Neuronal stem cell (in vitro differentiated cells): ENCODE results near the gene APOBEC3F.
"Not testable (repeated sequence)": the region's sequence is repeated elsewhere in the genome, so short reads cannot be mapped to it uniquely, and the experiment has no call there.

Experiments used
- DNase-seq: peaks from one replicate; pipeline ENCODE4 v3.0.0-alpha.2; 2013; ENCODE audit warnings: low spot score
- H2AFZ ChIP-seq: one replicate; pipeline ENCODE4 v1.6.1; 2013; ENCODE audit warnings: mild to moderate bottlenecking, low read length, inconsistent platforms
- H2AK5ac ChIP-seq: 2 replicates; pipeline ENCODE4 v1.6.1; 2013; ENCODE audit warnings: low read depth, mild to moderate bottlenecking, inconsistent platforms, low read length, moderate library complexity, mixed read lengths
- H2BK120ac ChIP-seq: 2 replicates; pipeline ENCODE4 v1.6.1; 2013; ENCODE audit warnings: low read depth, mild to moderate bottlenecking, inconsistent platforms, low read length, moderate library complexity, mixed read lengths
- H2BK12ac ChIP-seq: one replicate; pipeline ENCODE4 v1.6.1; 2013; ENCODE audit warnings: low read length, inconsistent platforms
- H2BK15ac ChIP-seq: 2 replicates; pipeline ENCODE4 v1.6.1; 2013; ENCODE audit warnings: mild to moderate bottlenecking, low read length, inconsistent platforms, mixed read lengths
- H2BK5ac ChIP-seq: one replicate; pipeline ENCODE4 v1.6.1; 2013; ENCODE audit warnings: inconsistent platforms, mild to moderate bottlenecking, low read length, moderate library complexity
- H3K14ac ChIP-seq: one replicate; pipeline ENCODE4 v1.6.1; 2013; ENCODE audit warnings: low read length, inconsistent platforms
- H3K18ac ChIP-seq: 2 replicates; pipeline ENCODE4 v1.6.1; 2013; ENCODE audit warnings: low read length, inconsistent platforms
- H3K23ac ChIP-seq: 2 replicates; pipeline ENCODE4 v1.6.1; 2013; ENCODE audit warnings: low read depth, mild to moderate bottlenecking, mixed read lengths, low read length, inconsistent platforms; ENCODE audit not compliant: poor library complexity
- H3K27ac ChIP-seq: replicated peaks from 3 replicates; pipeline ENCODE4 v1.5.1; 2013; ENCODE audit warnings: low read length, inconsistent platforms
- H3K27me3 ChIP-seq, 3 experiments: 2 replicates each; pipeline ENCODE4 v1.6.1; 2013; ENCODE audit warnings: low read length in 3 of 3, mild to moderate bottlenecking in 2 of 3, inconsistent platforms in 1 of 3, low read depth in 1 of 3, mixed read lengths in 1 of 3, moderate library complexity in 1 of 3; ENCODE audit not compliant: control insufficient read depth in 3 of 3, insufficient read depth in 3 of 3
- H3K36me3 ChIP-seq, 2 donors: replicated peaks in 1 of 2; 2 replicates each; pipeline ENCODE4 v1.6.1; 2013; ENCODE audit warnings: low read length in 2 of 2; ENCODE audit not compliant: control insufficient read depth in 2 of 2, insufficient read depth in 2 of 2
- H3K4ac ChIP-seq: 2 replicates; pipeline ENCODE4 v1.6.1; 2013; ENCODE audit warnings: inconsistent platforms, mild to moderate bottlenecking, low read length, moderate library complexity
- H3K4me1 ChIP-seq, 2 donors: 1 replicate in 1 of 2; 2 replicates in 1 of 2; pipeline ENCODE4 v1.6.1; 2013; ENCODE audit warnings: low read length in 2 of 2, low read depth in 1 of 2; ENCODE audit not compliant: control insufficient read depth in 2 of 2, insufficient read depth in 1 of 2
- H3K4me2 ChIP-seq: one replicate; pipeline ENCODE4 v1.6.1; 2013; ENCODE audit warnings: mild to moderate bottlenecking, low read length, inconsistent platforms; ENCODE audit not compliant: insufficient read depth, poor library complexity, severe bottlenecking
- H3K4me3 ChIP-seq, 2 donors: 2 replicates each; pipeline ENCODE4 v1.5.1; 2013; ENCODE audit warnings: low read length in 2 of 2, mild to moderate bottlenecking in 2 of 2, inconsistent platforms in 1 of 2, moderate library complexity in 1 of 2
- H3K79me1 ChIP-seq: one replicate; pipeline ENCODE4 v1.6.1; 2013; ENCODE audit warnings: low read depth, mild to moderate bottlenecking, inconsistent platforms, low read length, moderate library complexity
- H3K9ac ChIP-seq: one replicate; pipeline ENCODE4 v1.6.1; 2013; ENCODE audit warnings: mild to moderate bottlenecking, low read depth, low read length, inconsistent platforms; ENCODE audit not compliant: poor library complexity
- H3K9me3 ChIP-seq, 2 donors: replicated peaks in 1 of 2; 2 replicates each; pipeline versions ENCODE3 to v1.6.1; 2013; ENCODE audit warnings: low read length in 2 of 2, mild to moderate bottlenecking in 2 of 2, inconsistent platforms in 1 of 2, low read depth in 1 of 2, mixed read lengths in 1 of 2, moderate library complexity in 1 of 2; ENCODE audit not compliant: control insufficient read depth in 2 of 2, insufficient read depth in 1 of 2
- H4K8ac ChIP-seq: one replicate; pipeline ENCODE4 v1.6.1; 2013; ENCODE audit warnings: low read depth, mild to moderate bottlenecking, inconsistent platforms, low read length, moderate library complexity
- H4K91ac ChIP-seq: one replicate; pipeline ENCODE4 v1.6.1; 2013; ENCODE audit warnings: low read length, low read depth, mild to moderate bottlenecking, inconsistent platforms; ENCODE audit not compliant: poor library complexity
- WGBS, 2 donors: extraction: QIAGEN DNeasy Blood & Tissue Kit; methylation state at CpG; one replicate each; pipeline ENCODE4 v1.1.7; 2013; ENCODE audit warnings: missing lambda C conversion rate in 2 of 2, mixed read lengths in 1 of 2; ENCODE audit not compliant: insufficient read length in 2 of 2, insufficient replicate concordance in 1 of 2; ENCODE audit errors: extremely low coverage in 2 of 2; 5-methylcytosine and 5-hydroxymethylcytosine counted together

Gene APOBEC3F

DNA sequence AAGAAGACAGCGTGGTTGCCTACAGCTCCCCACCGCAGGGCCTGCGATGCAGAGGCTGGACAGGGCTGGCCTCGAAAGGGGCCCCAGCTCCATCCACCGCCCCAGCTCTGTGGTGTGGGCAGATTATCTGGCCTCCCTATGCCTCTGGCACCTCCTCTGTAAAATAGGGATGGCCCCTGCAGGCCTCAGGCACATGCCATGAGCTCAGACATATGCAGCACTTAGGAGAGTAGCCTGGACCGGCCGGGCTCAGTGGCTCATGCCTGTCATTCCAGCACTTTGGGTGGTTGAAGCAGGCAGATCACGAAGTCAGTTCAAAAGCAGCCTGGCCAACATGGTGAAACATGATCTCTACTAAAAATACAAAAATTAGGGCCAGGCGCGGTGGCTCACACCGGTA, 12.4 kb upstream of the APOBEC3F start:
- Histone ChIP-seq H3K9ac (no peak overlapping the region), H3K4me2 (no peak overlapping the region), H3K4ac (no peak overlapping the region), H2AFZ (no peak overlapping the region), H2BK5ac (no peak overlapping the region), H2BK12ac (no peak overlapping the region), H2BK120ac (no peak overlapping the region), H4K91ac (no peak overlapping the region), H3K4me1 (peaks cover 0 to 4% of the 10 kb centered on the region in 2 donors), H2BK15ac (no peak overlapping the region), H3K36me3 (no peaks in the 10 kb centered on the region), H3K18ac (no peak overlapping the region), H3K9me3 (no peaks in the 10 kb centered on the region), H4K8ac (no peak overlapping the region), H3K27ac (no peak overlapping the region), H3K79me1 (no peaks in the 10 kb centered on the region), H3K14ac (no peak overlapping the region), H3K27me3 (no peaks in the 10 kb centered on the region), H2AK5ac (no peak overlapping the region), H3K4me3 (no peak overlapping the region), H3K23ac (no peak overlapping the region)
- DNase-seq = no peak
- no CpG with 5 or more reads among the region's 11 CpGs for WGBS, 2 donors

DNA sequence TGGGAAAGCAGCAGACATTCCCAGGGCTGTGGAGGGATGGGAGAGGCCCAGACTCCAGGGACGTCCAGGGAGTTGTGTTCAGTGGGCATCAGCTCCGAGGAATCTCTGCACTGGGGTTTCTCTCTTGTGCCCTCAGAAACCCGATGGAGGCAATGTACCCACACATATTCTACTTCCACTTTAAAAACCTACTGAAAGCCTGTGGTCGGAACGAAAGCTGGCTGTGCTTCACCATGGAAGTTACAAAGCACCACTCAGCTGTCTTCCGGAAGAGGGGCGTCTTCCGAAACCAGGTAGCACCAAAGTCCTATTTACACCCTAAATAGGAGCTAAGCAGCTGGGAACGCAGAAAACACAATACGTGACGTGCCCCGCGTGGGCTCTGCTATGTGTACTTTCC, 11.4 kb upstream of the APOBEC3F start:
- H3K4me1 ChIP-seq = peaks cover 0 to 4% of the 10 kb centered on the region in 2 donors
- H2AFZ ChIP-seq = no peak overlapping the region
- no CpG with 5 or more reads among the region's 13 CpGs for WGBS, 2 donors
- no peak overlapping the region for H3K27ac ChIP-seq
- H3K27me3 ChIP-seq = no peaks in the 10 kb centered on the region
- H3K4ac ChIP-seq = no peak overlapping the region
- H4K8ac ChIP-seq = no peak overlapping the region
- no peak overlapping the region for H3K9ac ChIP-seq
- H2BK120ac ChIP-seq = no peak overlapping the region
- H3K79me1 ChIP-seq = no peaks in the 10 kb centered on the region
- no peak overlapping the region for H2BK12ac ChIP-seq
- H3K23ac ChIP-seq = no peak overlapping the region
- H2BK15ac ChIP-seq = no peak overlapping the region
- H3K4me3 ChIP-seq = no peak overlapping the region
- no peak overlapping the region for H3K4me2 ChIP-seq
- no peak overlapping the region for H2AK5ac ChIP-seq
- no peaks in the 10 kb centered on the region for H3K36me3 ChIP-seq
- no peak overlapping the region for H3K18ac ChIP-seq
- no peak overlapping the region for H2BK5ac ChIP-seq
- H3K9me3 ChIP-seq = no peaks in the 10 kb centered on the region
- DNase-seq = no peak
- H4K91ac ChIP-seq = no peak overlapping the region
- no peak overlapping the region for H3K14ac ChIP-seq

DNA sequence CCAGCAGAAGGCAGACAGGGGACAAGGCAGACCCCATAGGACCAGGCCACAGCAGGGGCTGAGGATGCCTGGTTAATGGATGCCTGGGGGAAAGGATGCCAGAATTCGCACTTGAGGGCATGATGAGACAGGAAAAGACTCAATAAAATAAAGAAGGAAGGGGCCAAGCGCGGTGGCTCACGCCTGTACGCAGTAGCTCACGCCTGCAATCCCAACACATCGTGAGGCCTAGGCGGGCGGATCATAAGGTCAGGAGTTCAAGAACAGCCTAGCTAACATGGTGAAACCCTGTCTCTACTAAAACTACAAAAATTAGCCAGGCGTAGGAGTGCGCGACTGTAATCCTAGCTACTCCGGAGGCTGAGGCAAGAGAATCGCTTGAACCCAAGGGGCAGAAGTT, 10.0 kb upstream of the APOBEC3F start:
- peaks cover 0 to 4% of the 10 kb centered on the region in 2 donors for H3K4me1 ChIP-seq
- H3K4me3 ChIP-seq = no peak overlapping the region
- H2BK12ac ChIP-seq = no peak overlapping the region
- H2AFZ ChIP-seq = no peak overlapping the region
- H2BK5ac ChIP-seq = no peak overlapping the region
- no peak overlapping the region for H2BK120ac ChIP-seq
- H3K18ac ChIP-seq = no peak overlapping the region
- H3K4ac ChIP-seq = no peak overlapping the region
- H2BK15ac ChIP-seq = no peak overlapping the region
- H3K27me3 ChIP-seq = no peaks in the 10 kb centered on the region
- no peak overlapping the region for H3K14ac ChIP-seq
- H4K8ac ChIP-seq = no peak overlapping the region
- H3K27ac ChIP-seq = no peak overlapping the region
- no peak overlapping the region for H3K4me2 ChIP-seq
- no peaks in the 10 kb centered on the region for H3K36me3 ChIP-seq
- H3K9me3 ChIP-seq = no peaks in the 10 kb centered on the region
- no peak overlapping the region for H3K9ac ChIP-seq
- H2AK5ac ChIP-seq = no peak overlapping the region
- H3K23ac ChIP-seq = no peak overlapping the region
- no peak for DNase-seq
- H3K79me1 ChIP-seq = no peaks in the 10 kb centered on the region
- H4K91ac ChIP-seq = no peak overlapping the region
- WGBS, 2 donors = no CpG with 5 or more reads among the region's 14 CpGs

DNA sequence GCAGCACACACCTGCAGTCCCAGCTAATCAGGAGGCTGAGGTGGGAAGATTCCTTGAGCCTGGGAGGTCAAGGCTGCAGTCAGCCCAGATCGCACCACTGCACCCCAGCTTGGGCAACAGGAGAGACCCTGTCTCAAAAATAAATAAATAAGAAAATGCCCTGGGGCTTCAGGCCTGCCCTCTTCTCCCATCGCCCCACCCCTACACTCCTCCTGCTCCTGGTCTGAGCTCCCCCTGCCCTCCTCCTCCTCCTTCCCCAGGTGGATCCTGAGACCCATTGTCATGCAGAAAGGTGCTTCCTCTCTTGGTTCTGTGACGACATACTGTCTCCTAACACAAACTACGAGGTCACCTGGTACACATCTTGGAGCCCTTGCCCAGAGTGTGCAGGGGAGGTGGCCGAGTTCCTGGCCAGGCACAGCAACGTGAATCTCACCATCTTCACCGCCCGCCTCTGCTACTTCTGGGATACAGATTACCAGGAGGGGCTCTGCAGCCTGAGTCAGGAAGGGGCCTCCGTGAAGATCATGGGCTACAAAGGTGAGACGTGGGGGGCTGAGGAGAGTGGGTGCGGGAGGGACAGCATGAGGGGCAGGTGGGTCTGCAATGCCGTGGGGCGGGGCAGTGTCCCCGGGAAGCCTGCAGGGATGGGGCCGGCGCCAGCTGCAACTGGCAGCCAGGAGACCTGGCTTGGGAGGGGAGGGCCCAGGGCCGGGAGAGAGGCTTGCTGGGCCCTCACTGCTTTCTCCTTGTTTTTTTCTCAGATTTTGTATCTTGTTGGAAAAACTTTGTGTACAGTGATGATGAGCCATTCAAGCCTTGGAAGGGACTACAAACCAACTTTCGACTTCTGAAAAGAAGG, 9.0 kb upstream of the APOBEC3F start:
- H3K27ac ChIP-seq, H3K4me3 ChIP-seq, DNase-seq, H2BK15ac ChIP-seq, H3K23ac ChIP-seq, H3K4ac ChIP-seq, H2BK5ac ChIP-seq, H3K14ac ChIP-seq, H3K4me2 ChIP-seq, H2AFZ ChIP-seq, H3K9me3 ChIP-seq, H3K36me3 ChIP-seq, H4K8ac ChIP-seq, H3K79me1 ChIP-seq, H3K18ac ChIP-seq, H3K4me1 ChIP-seq, H2BK12ac ChIP-seq, H4K91ac ChIP-seq, H2BK120ac ChIP-seq, H3K27me3 ChIP-seq: not testable (repeated sequence)
- no CpG with 5 or more reads among the region's 18 CpGs for WGBS, 2 donors
- Histone ChIP-seq H3K9ac (peak overlapping the region; percentile 12), H2AK5ac (peak overlapping the region; percentile 75)
